Measurements from ENCODE around the gene B4GALNT4. TPM values are rescaled to one million over a fixed set of nuclear protein-coding genes. Genes with fewer than 3 reads are reported as not detected.

Gene B4GALNT4
- total and polyA plus RNA-seq, 2 of the 13 experiments (the other 11 are each of a cell fraction or from before 2014, with no cell fraction given), result 30.5 to 50.1 TPM

GRCh38 chr11:416051-416756 is 46.9 kb downstream of the B4GALNT4 start (continued):
- TF ChIP-seq ZBTB33 (CRISPR knock-in tag; IDR thresholded peaks at IDR 0.05), result peak; percentile 27; the same call in 1 of the 2 replicates
- TF ChIP-seq NCOA5 (CRISPR knock-in tag; IDR thresholded peaks at IDR 0.05), result no peak
- TF ChIP-seq MYC (CRISPR knock-in tag; IDR thresholded peaks at IDR 0.05; ENCODE audit: borderline replicate concordance), result peak; percentile 45; the same call in 1 of the 2 replicates
- 0 out of 2 replicates have a peak, but pooled peaks have one; percentile 26 for TF ChIP-seq FOXP4 (CRISPR knock-in tag; IDR thresholded peaks at IDR 0.05)
- TF ChIP-seq SSRP1 (CRISPR knock-in tag; IDR thresholded peaks at IDR 0.05), result no peak
- peak; percentile 44; the same call in 1 of the 2 replicates for TF ChIP-seq POGK (CRISPR knock-in tag; conservative IDR thresholded peaks at IDR 0.05)
- no peak for TF ChIP-seq PHF5A (CRISPR knock-in tag; IDR thresholded peaks at IDR 0.05; ENCODE audit: low read depth, unreplicated experiment)
- TF ChIP-seq ZFY (CRISPR knock-in tag; IDR thresholded peaks at IDR 0.05), result peak; percentile 67
- TF ChIP-seq BCLAF1 (IDR thresholded peaks at IDR 0.05), result no peak
- no peak; the same call in 1 of the 2 replicates for TF ChIP-seq ATF2 (CRISPR knock-in tag; IDR thresholded peaks at IDR 0.05)
- peak; percentile 85 for TF ChIP-seq AGO1 (IDR thresholded peaks at IDR 0.05; ENCODE audit: low read depth, low read length, poor library complexity, severe bottlenecking)
- TF ChIP-seq PRDM4 (CRISPR knock-in tag; IDR thresholded peaks at IDR 0.05; ENCODE audit: borderline replicate concordance), result no peak
- TF ChIP-seq KLF12 (CRISPR knock-in tag; IDR thresholded peaks at IDR 0.05; ENCODE audit: borderline replicate concordance), result 0 out of 2 replicates have a peak, but pooled peaks have one; percentile 27
- no peak for TF ChIP-seq ZNF747 (CRISPR knock-in tag; IDR thresholded peaks at IDR 0.05; ENCODE audit: borderline replicate concordance)
- peak; percentile 63; the same call in 1 of the 2 replicates for TF ChIP-seq ZNF773 (CRISPR knock-in tag; IDR thresholded peaks at IDR 0.05; ENCODE audit: borderline replicate concordance)
